Measurements from ENCODE around the gene MS4A10. TPM values are rescaled to one million over a fixed set of nuclear protein-coding genes. Genes with fewer than 3 reads are reported as not detected.

Gene MS4A10
- total RNA-seq, 1 experiment from 2014 or later, result not detected

Other genes starting within 250 kb of the MS4A10 start
- not detected in 2 replicates for gene MS4A8, start 85.7 kb upstream of the MS4A10 start, total RNA-seq (2014; rRNA removed; shearing (Covaris generic))
- not detected in 2 replicates for gene MS4A18, start 60.6 kb upstream of the MS4A10 start, total RNA-seq (2014; rRNA removed; shearing (Covaris generic))
- gene MS4A15, start 28.5 kb upstream of the MS4A10 start, total RNA-seq (2014; rRNA removed; shearing (Covaris generic)), result not detected in 2 replicates
- gene CCDC86, start 56.8 kb downstream of the MS4A10 start, total RNA-seq (2014; rRNA removed; shearing (Covaris generic)), result 9.2 and 9.6 TPM in 2 replicates
- not detected in 2 replicates for gene PTGDR2, start 70.6 kb downstream of the MS4A10 start, total RNA-seq (2014; rRNA removed; shearing (Covaris generic))
- gene ZP1, start 82.2 kb downstream of the MS4A10 start, total RNA-seq (2014; rRNA removed; shearing (Covaris generic)), result not detected in 2 replicates
- 42.3 and 52.7 TPM in 2 replicates for gene PRPF19, start 121.3 kb downstream of the MS4A10 start, total RNA-seq (2014; rRNA removed; shearing (Covaris generic))
- 43.5 and 52.9 TPM in 2 replicates for gene TMEM109, start 128.8 kb downstream of the MS4A10 start, total RNA-seq (2014; rRNA removed; shearing (Covaris generic))
- gene TMEM132A, start 139.1 kb downstream of the MS4A10 start, total RNA-seq (2014; rRNA removed; shearing (Covaris generic)), result 35.0 and 36.2 TPM in 2 replicates
- gene SLC15A3, start 166.8 kb downstream of the MS4A10 start, total RNA-seq (2014; rRNA removed; shearing (Covaris generic)), result 0.75 and 1.1 TPM in 2 replicates
- gene CD6, start 186.3 kb downstream of the MS4A10 start, total RNA-seq (2014; rRNA removed; shearing (Covaris generic)), result not detected in 2 replicates